ENCODE measurements around the gene RAB11A. TPM values are rescaled to one million over a fixed set of nuclear protein-coding genes. Genes with fewer than 3 reads are reported as not detected.

Gene RAB11A
- total and polyA plus RNA-seq, 2 of the 13 experiments (the other 11 are each of a cell fraction or from before 2014, with no cell fraction given), result 161 to 162 TPM

DNA sequence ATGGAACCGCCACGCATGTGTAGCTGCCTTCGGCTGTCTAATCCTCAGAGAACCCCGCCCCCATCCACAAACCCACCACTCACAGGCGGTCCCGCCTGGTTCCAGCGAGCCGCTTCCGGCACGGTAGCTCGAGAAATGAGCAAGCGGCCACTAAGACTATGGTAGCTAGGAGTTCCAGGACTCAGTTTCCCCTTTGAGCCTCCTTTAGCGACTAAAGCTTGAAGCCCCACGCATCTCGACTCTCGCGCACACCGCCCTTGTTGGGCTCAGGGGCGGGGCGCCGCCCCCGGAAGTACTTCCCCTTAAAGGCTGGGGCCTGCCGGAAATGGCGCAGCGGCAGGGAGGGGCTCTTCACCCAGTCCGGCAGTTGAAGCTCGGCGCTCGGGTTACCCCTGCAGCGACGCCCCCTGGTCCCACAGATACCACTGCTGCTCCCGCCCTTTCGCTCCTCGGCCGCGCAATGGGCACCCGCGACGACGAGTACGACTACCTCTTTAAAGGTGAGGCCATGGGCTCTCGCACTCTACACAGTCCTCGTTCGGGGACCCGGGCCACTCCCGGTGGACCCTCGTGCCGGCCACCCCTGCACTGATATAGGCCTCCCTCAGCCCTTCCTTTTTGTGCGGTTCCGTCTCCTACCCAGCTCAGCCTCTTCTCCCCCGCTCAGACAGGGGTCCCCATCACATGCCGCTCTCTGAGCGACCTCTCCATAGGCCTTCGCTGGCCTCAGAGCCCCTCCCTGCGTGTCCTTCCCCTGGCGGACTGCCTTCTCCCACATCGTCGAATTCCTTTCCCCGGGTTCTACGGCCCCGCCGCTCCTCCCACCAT lies at the start of gene RAB11A (continued):
- TF ChIP-seq REST (IDR thresholded peaks at IDR 0.05; ENCODE audit: borderline replicate concordance in 1 of 2, low read depth in 1 of 2, low read length in 2 of 2) (peak in 1 of 2 experiments; percentile 9; a peak in 1 of 4 replicates), RBFOX2 (IDR thresholded peaks at IDR 0.05; ENCODE audit: low read depth, low read length) (peak; percentile 98), FOXA1 (IDR thresholded peaks at IDR 0.05) (no peak), FOXA1 (CRISPR knock-in tag; IDR thresholded peaks at IDR 0.05) (no peak; the same call in 1 of the 2 replicates), GTF2F1 (IDR thresholded peaks at IDR 0.05; ENCODE audit: low read length) (0 out of 2 replicates have a peak, but pooled peaks have one; percentile 21), KLF6 (CRISPR knock-in tag; IDR thresholded peaks at IDR 0.05) (peak; percentile 74; the same call in 1 of the 2 replicates), ZNF841 (CRISPR knock-in tag; IDR thresholded peaks at IDR 0.05; ENCODE audit: borderline replicate concordance) (no peak), SNAPC2 (CRISPR knock-in tag; IDR thresholded peaks at IDR 0.05) (no peak), ZSCAN25 (CRISPR knock-in tag; IDR thresholded peaks at IDR 0.05) (peak; percentile 79), IKZF1 (IDR thresholded peaks at IDR 0.05) (no peak), FOXA3 (CRISPR knock-in tag; IDR thresholded peaks at IDR 0.05) (no peak; the same call in none of the 2 replicates), ZMYM2 (CRISPR knock-in tag; IDR thresholded peaks at IDR 0.05) (no peak), FOXJ3 (CRISPR knock-in tag; IDR thresholded peaks at IDR 0.05; ENCODE audit: borderline replicate concordance) (peak; percentile 76; the same call in 1 of the 2 replicates), DNMT3B (CRISPR knock-in tag; conservative IDR thresholded peaks at IDR 0.05) (0 out of 2 replicates have a peak, but pooled peaks have one; percentile 28), TCF7L2 (IDR thresholded peaks at IDR 0.05; ENCODE audit: low read depth, low read length) (no peak), ZNF234 (CRISPR knock-in tag; conservative IDR thresholded peaks at IDR 0.05) (no peak), EHMT2 (IDR thresholded peaks at IDR 0.05; ENCODE audit: borderline replicate concordance, low read depth, low read length) (no peak), TAF1 (CRISPR knock-in tag; IDR thresholded peaks at IDR 0.05) (peak; percentile 88), ZNF776 (CRISPR knock-in tag; IDR thresholded peaks at IDR 0.05) (peak; percentile 92)
- TF ChIP-seq, protein P1, sequence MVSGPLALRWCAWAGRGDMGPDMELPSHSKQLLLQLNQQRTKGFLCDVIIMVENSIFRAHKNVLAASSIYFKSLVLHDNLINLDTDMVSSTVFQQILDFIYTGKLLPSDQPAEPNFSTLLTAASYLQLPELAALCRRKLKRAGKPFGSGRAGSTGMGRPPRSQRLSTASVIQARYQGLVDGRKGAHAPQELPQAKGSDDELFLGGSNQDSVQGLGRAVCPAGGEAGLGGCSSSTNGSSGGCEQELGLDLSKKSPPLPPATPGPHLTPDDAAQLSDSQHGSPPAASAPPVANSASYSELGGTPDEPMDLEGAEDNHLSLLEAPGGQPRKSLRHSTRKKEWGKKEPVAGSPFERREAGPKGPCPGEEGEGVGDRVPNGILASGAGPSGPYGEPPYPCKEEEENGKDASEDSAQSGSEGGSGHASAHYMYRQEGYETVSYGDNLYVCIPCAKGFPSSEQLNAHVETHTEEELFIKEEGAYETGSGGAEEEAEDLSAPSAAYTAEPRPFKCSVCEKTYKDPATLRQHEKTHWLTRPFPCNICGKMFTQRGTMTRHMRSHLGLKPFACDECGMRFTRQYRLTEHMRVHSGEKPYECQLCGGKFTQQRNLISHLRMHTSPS (CRISPR knock-in tag; IDR thresholded peaks at IDR 0.05; ENCODE audit: low read depth), result no peak
- TF ChIP-seq, protein P2, sequence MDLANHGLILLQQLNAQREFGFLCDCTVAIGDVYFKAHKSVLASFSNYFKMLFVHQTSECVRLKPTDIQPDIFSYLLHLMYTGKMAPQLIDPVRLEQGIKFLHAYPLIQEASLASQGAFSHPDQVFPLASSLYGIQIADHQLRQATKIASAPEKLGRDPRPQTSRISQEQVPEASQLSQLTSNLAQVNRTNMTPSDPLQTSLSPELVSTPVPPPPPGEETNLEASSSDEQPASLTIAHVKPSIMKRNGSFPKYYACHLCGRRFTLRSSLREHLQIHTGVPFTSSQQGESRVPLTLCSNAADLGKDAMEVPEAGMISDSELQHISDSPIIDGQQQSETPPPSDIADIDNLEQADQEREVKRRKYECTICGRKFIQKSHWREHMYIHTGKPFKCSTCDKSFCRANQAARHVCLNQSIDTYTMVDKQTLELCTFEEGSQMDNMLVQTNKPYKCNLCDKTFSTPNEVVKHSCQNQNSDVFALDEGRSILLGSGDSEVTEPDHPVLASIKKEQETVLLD (CRISPR knock-in tag; IDR thresholded peaks at IDR 0.05; ENCODE audit: low read depth), result no peak; the same call in 1 of the 2 replicates
- TF ChIP-seq, protein P3, sequence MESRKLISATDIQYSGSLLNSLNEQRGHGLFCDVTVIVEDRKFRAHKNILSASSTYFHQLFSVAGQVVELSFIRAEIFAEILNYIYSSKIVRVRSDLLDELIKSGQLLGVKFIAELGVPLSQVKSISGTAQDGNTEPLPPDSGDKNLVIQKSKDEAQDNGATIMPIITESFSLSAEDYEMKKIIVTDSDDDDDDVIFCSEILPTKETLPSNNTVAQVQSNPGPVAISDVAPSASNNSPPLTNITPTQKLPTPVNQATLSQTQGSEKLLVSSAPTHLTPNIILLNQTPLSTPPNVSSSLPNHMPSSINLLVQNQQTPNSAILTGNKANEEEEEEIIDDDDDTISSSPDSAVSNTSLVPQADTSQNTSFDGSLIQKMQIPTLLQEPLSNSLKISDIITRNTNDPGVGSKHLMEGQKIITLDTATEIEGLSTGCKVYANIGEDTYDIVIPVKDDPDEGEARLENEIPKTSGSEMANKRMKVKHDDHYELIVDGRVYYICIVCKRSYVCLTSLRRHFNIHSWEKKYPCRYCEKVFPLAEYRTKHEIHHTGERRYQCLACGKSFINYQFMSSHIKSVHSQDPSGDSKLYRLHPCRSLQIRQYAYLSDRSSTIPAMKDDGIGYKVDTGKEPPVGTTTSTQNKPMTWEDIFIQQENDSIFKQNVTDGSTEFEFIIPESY (CRISPR knock-in tag; IDR thresholded peaks at IDR 0.05), result peak; percentile 3

Data from HepG2 (cell line).